Astrocyte (in vitro differentiated cells and primary cell): Measurements from ENCODE around the gene CBS.
"Not testable (repeated sequence)": the region's sequence is repeated elsewhere in the genome, so short reads cannot be mapped to it uniquely, and the experiment has no call there.

Experiments
- CTCF ChIP-seq: IDR thresholded peaks from 2 replicates; pipeline ENCODE4 v1.5.1; 2011; ENCODE audit warnings: low read depth, mild to moderate bottlenecking, inconsistent platforms, low read length, moderate library complexity; ENCODE audit not compliant: insufficient read depth
- EZH2 ChIP-seq: IDR thresholded peaks from 2 replicates; pipeline ENCODE4 v1.6.1; 2012; ENCODE audit warnings: mild to moderate bottlenecking, low read length, inconsistent platforms; ENCODE audit not compliant: insufficient read depth

GRCh38 chr21:43038659-43039044 is 37.0 kb downstream of the CBS start:
- not testable (repeated sequence) for TF ChIP-seq CTCF, EZH2
